Aorta (tissue), 5 donors: ENCODE data around the gene XPO4. TPM values are rescaled to one million over a fixed set of nuclear protein-coding genes. Genes with fewer than 3 reads are reported as not detected.
"Not testable (repeated sequence)": the region's sequence is repeated elsewhere in the genome, so short reads cannot be mapped to it uniquely, and the experiment has no call there.

Experiments
- ATAC-seq: fragments of 200-7000 bp; cut with Tn5 transposase; one replicate; pipeline ENCODE4 v1.9.1; 2022; ENCODE audit warnings: moderate library complexity; ENCODE audit not compliant: low FRiP score
- DNase-seq, 2 donors: peaks; one replicate each; pipeline ENCODE4 v3.0.0-alpha.2; 2020
- H3K27ac ChIP-seq, 2 donors: one replicate each; pipeline ENCODE4 v1.5.1; 2013; ENCODE audit warnings: low read length in 2 of 2, mild to moderate bottlenecking in 2 of 2, moderate library complexity in 2 of 2, control low read depth in 1 of 2, inconsistent platforms in 1 of 2, low read depth in 1 of 2
- H3K27me3 ChIP-seq, 2 donors: one replicate each; pipeline ENCODE4 v1.6.1; 2013; ENCODE audit warnings: control low read depth in 1 of 2, low read length in 1 of 2, mild to moderate bottlenecking in 1 of 2, moderate library complexity in 1 of 2; ENCODE audit not compliant: insufficient read depth in 2 of 2, control insufficient read depth in 1 of 2
- H3K36me3 ChIP-seq, 2 donors: one replicate each; pipeline ENCODE4 v1.6.1; 2013; ENCODE audit warnings: control low read depth in 1 of 2, low read length in 1 of 2, mild to moderate bottlenecking in 1 of 2; ENCODE audit not compliant: insufficient read depth in 2 of 2, control insufficient read depth in 1 of 2
- H3K4me1 ChIP-seq, 2 donors: one replicate each; pipeline ENCODE4 v1.6.1; 2013; ENCODE audit warnings: low read length in 2 of 2, control low read depth in 1 of 2, mild to moderate bottlenecking in 1 of 2, moderate library complexity in 1 of 2; ENCODE audit not compliant: insufficient read depth in 2 of 2, control insufficient read depth in 1 of 2
- H3K4me3 ChIP-seq, 2 donors: one replicate each; pipeline ENCODE4 v1.5.1; 2013; ENCODE audit warnings: low read length in 2 of 2, control low read depth in 1 of 2, mild to moderate bottlenecking in 1 of 2
- H3K9me3 ChIP-seq: one replicate; pipeline ENCODE4 v1.6.1; 2013; ENCODE audit warnings: mild to moderate bottlenecking, low read length; ENCODE audit not compliant: control insufficient read depth
- WGBS, 2 donors: extraction: QIAGEN DNeasy Blood & Tissue Kit; methylation state at CpG; one replicate each; pipeline ENCODE4 v1.1.7; 2013; 5-methylcytosine and 5-hydroxymethylcytosine counted together
- intact Hi-C, 2 donors: fragments of 100-400 bp; cut with DNase I; formaldehyde crosslinking; loops; one replicate each; pipeline versions ENCODE4 v1.14.2 to v1.15.0; 2022
- polyA plus RNA-seq, 2 donors: library from polyadenylated mRNA; stranded (reverse); fragments of 200-250 nt; gene quantifications; one replicate each; pipeline ENCODE4 v1.2.3, GENCODE V29; 2013
- total RNA-seq, 2 donors: library from RNA; stranded (reverse); fragmentation: NEBNext Ultra II Directional; extraction: Animal tissue kit (Norgen Biotek cat#: 25700); gene quantifications; one replicate each; pipeline ENCODE4 v1.2.1, GENCODE V29; 2021
- donor health status: healthy with polysubstance abuse.
- donor health status: Bipolar disorder and iron deficiency.
- donor health status: DM: no; HTN: no; CAD: no.
- donor health status: DM: no; HTN: no; CAD: no.
- donor health status: DM: yes; HTN: yes; CAD: no.

XPO4 gene
- total and polyA plus RNA-seq, 4 donors, result 0.88 to 14.8 (median 7.7) TPM

GRCh38 chr13:20904908-20905307 is 2.4 kb upstream of the XPO4 start:
- H3K36me3 ChIP-seq, result no peaks in the 10 kb centered on the region
- ATAC-seq (no peak), DNase-seq (no peak)
- no peak overlapping the region for H3K4me3 ChIP-seq
- H3K4me1 ChIP-seq, result peaks cover 0 to 3% of the 10 kb centered on the region in 2 donors
- H3K27ac ChIP-seq, result no peak overlapping the region
- intact Hi-C loops, result loop anchor here in 1 of 2 donors (10.0 kb wide), 1 partner anchor 200 kb away; the partner anchor contains the start of gene IL17D
- H3K27me3 ChIP-seq, result no peaks in the 10 kb centered on the region
- no peaks in the 10 kb centered on the region for H3K9me3 ChIP-seq

- 19% methylated on average over 13 to 14 of the region's 14 CpGs for WGBS, 2 donors
- ATAC-seq, result no peak
- H3K4me3 ChIP-seq, result peak overlapping the region; percentile 13 to 75
Observed at GRCh38 chr13:20903164-20903475, 574 bp upstream of the XPO4 start.

GRCh38 chr13:20901668-20902437 is 693 bp downstream of the XPO4 start:
- DNase-seq, result no peak
- no peaks in the 10 kb centered on the region for H3K9me3 ChIP-seq

More at GRCh38 chr13:20903164-20903475, 574 bp upstream of the XPO4 start:
- H3K36me3 ChIP-seq, result no peaks in the 10 kb centered on the region
- H3K27me3 ChIP-seq, result no peaks in the 10 kb centered on the region
- DNase-seq, result no peak
- no peaks in the 10 kb centered on the region for H3K9me3 ChIP-seq
- peaks cover 0 to 3% of the 10 kb centered on the region in 2 donors for H3K4me1 ChIP-seq
- intact Hi-C loops, result loop anchor here in 1 of 2 donors (10.0 kb wide), 1 partner anchor 198 kb away; the partner anchor contains the start of gene IL17D
- H3K27ac ChIP-seq, result peak overlapping the region; percentile 4 to 58

GRCh38 chr13:20894245-20894644 is 8.3 kb downstream of the XPO4 start:
- Histone ChIP-seq H3K36me3 (no peaks in the 10 kb centered on the region), H3K27ac (no peak overlapping the region), H3K4me1 (no peaks in the 10 kb centered on the region), H3K4me3 (no peak overlapping the region), H3K9me3 (no peaks in the 10 kb centered on the region), H3K27me3 (no peaks in the 10 kb centered on the region)
- intact Hi-C loops, result no loop called here
- no peak for ATAC-seq
- no peak for DNase-seq
- WGBS, 2 donors, result 82 to 88% methylated on average over 2 of the region's 2 CpGs

More at GRCh38 chr13:20901668-20902437, 693 bp downstream of the XPO4 start:
- Histone ChIP-seq H3K27me3 (no peaks in the 10 kb centered on the region), H3K4me1 (peaks cover 0 to 3% of the 10 kb centered on the region in 2 donors), H3K27ac (peak overlapping the region; percentile 78 to 83), H3K36me3 (no peaks in the 10 kb centered on the region), H3K4me3 (peak overlapping the region; percentile 61 to 75)
- intact Hi-C loops, result loop anchor here in 1 of 2 donors (10.0 kb wide), 1 partner anchor 197 kb away; the partner anchor contains the start of gene IL17D
- WGBS, 2 donors, result 4% methylated on average over 21 of the region's 21 CpGs
- peak; percentile 66 for ATAC-seq

- H3K4me3 ChIP-seq, result no peak overlapping the region
- intact Hi-C loops, result no loop called here
- no peaks in the 10 kb centered on the region for H3K27me3 ChIP-seq
- H3K27ac ChIP-seq, result no peak overlapping the region
- no peaks in the 10 kb centered on the region for H3K9me3 ChIP-seq
- WGBS, 2 donors, result 91 to 92% methylated on average over 7 of the region's 7 CpGs
- H3K36me3 ChIP-seq, result no peaks in the 10 kb centered on the region
- no peak for ATAC-seq
- H3K4me1 ChIP-seq, result no peaks in the 10 kb centered on the region
- no peak for DNase-seq
Observed at GRCh38 chr13:20891768-20892167, 10.8 kb downstream of the XPO4 start.

GRCh38 chr13:20891034-20891433 is 11.5 kb downstream of the XPO4 start:
- Histone ChIP-seq H3K4me3 (no peak overlapping the region), H3K27me3 (no peaks in the 10 kb centered on the region), H3K36me3 (no peaks in the 10 kb centered on the region), H3K9me3 (no peaks in the 10 kb centered on the region), H3K4me1 (no peaks in the 10 kb centered on the region), H3K27ac (no peak overlapping the region)
- 78 to 89% methylated on average over 3 of the region's 3 CpGs for WGBS, 2 donors
- DNase-seq (no peak), ATAC-seq (no peak)
- intact Hi-C loops, result no loop called here

GRCh38 chr13:20890540-20890939 is 12.0 kb downstream of the XPO4 start:
- H3K27ac ChIP-seq, H3K36me3 ChIP-seq, DNase-seq, H3K27me3 ChIP-seq, H3K4me1 ChIP-seq, intact Hi-C loops, H3K4me3 ChIP-seq, ATAC-seq, H3K9me3 ChIP-seq: not testable (repeated sequence)
- WGBS, 2 donors, result 98 to 99% methylated on average over 6 of the region's 6 CpGs

GRCh38 chr13:20882206-20882605 is 20.3 kb downstream of the XPO4 start:
- H3K27ac ChIP-seq, result no peak overlapping the region
- H3K4me3 ChIP-seq, result no peak overlapping the region
- 28 to 47% methylated on average over 3 of the region's 3 CpGs for WGBS, 2 donors
- ATAC-seq (no peak), DNase-seq (no peak)
- no peaks in the 10 kb centered on the region for H3K27me3 ChIP-seq
- no peaks in the 10 kb centered on the region for H3K9me3 ChIP-seq
- H3K4me1 ChIP-seq, result peaks cover 0 to 3% of the 10 kb centered on the region in 2 donors
- intact Hi-C loops, result no loop called here
- no peaks in the 10 kb centered on the region for H3K36me3 ChIP-seq

- WGBS, 2 donors, result 97 to 99% methylated on average over 2 of the region's 2 CpGs
Observed at GRCh38 chr13:20877902-20878301, 24.6 kb downstream of the XPO4 start.

More at GRCh38 chr13:20877902-20878301, 24.6 kb downstream of the XPO4 start:
- no peaks in the 10 kb centered on the region for H3K27me3 ChIP-seq
- no peaks in the 10 kb centered on the region for H3K36me3 ChIP-seq
- no peaks in the 10 kb centered on the region for H3K9me3 ChIP-seq
- DNase-seq (no peak), ATAC-seq (no peak)
- no peak overlapping the region for H3K27ac ChIP-seq
- H3K4me1 ChIP-seq, result peaks cover 0 to 3% of the 10 kb centered on the region in 2 donors
- H3K4me3 ChIP-seq, result no peak overlapping the region
- intact Hi-C loops, result no loop called here
